ENCODE data around the gene RABGAP1. TPM values are rescaled to one million over a fixed set of nuclear protein-coding genes. Genes with fewer than 3 reads are reported as not detected.

RABGAP1 gene
- total and polyA plus RNA-seq, 9 donors, result 27.1 to 64.8 (median 59.0) TPM

DNA sequence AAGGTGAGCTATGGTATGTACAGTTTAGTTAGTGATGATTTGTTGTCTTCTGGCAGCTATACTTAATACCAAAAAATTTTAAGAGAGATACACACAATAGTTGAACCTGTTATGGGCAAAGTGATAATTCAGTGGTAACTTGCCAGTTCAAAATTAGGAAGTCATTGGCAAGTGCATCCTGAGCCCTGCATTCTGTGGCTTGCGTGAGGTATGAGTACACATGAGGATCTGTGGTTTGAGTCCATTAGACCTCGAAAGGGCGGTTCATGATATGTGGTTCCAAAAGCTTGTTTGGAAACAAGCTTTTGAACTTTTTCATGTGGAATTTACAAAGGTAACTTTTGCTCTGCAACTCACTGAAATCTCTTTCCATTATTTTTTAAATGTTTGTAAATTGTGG is 139.6 kb downstream of the RABGAP1 start:
- Histone ChIP-seq H3K36me3 (no peaks in the 10 kb centered on the region), H3K27me3 (no peaks in the 10 kb centered on the region), H3K27ac (no peak overlapping the region), H3K4me3 (no peak overlapping the region), H3K4me1 (ENCODE audit: insufficient read depth) (no peaks in the 10 kb centered on the region), H3K9me3 (no peaks in the 10 kb centered on the region)
- DNase-seq, result no peak
- intact Hi-C loops (cut with DNase I), result loop anchor here in 2 of 4 donors (5.0 to 10.0 kb wide), 2 partner anchors 267 to 274 kb away; partner anchors contain the start of gene CRB2 (in 1 of the 2)
- WGBS, 3 donors, result 92 to 95% (median 93%) methylated on average over 3 of the region's 3 CpGs
- TF ChIP-seq, protein P1, sequence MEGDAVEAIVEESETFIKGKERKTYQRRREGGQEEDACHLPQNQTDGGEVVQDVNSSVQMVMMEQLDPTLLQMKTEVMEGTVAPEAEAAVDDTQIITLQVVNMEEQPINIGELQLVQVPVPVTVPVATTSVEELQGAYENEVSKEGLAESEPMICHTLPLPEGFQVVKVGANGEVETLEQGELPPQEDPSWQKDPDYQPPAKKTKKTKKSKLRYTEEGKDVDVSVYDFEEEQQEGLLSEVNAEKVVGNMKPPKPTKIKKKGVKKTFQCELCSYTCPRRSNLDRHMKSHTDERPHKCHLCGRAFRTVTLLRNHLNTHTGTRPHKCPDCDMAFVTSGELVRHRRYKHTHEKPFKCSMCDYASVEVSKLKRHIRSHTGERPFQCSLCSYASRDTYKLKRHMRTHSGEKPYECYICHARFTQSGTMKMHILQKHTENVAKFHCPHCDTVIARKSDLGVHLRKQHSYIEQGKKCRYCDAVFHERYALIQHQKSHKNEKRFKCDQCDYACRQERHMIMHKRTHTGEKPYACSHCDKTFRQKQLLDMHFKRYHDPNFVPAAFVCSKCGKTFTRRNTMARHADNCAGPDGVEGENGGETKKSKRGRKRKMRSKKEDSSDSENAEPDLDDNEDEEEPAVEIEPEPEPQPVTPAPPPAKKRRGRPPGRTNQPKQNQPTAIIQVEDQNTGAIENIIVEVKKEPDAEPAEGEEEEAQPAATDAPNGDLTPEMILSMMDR (IDR thresholded peaks at IDR 0.05), result no peak
- TF ChIP-seq POLR2A (IDR thresholded peaks at IDR 0.05) (no peak), EP300 (IDR thresholded peaks at IDR 0.05) (no peak)

DNA sequence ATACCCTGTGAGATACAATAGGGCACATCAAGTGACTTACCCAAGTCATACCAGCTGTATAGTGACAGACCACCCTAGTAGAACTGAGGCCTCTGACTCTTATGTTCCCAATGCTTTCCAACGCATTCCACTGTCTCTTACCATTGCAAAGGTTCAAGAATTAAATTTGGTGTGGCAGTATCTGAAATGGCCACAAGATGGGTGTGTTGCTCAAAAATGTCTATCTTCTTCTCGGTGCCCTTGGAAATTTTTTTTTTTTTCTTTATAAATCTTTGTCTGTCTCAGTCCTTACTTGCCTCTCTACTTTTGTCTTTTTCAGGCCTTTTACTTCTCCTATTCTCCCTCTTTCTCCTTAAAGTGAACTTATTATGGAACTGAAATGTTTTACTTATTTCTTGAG is 141.0 kb downstream of the RABGAP1 start:
- Histone ChIP-seq H3K36me3 (no peaks in the 10 kb centered on the region), H3K4me1 (ENCODE audit: insufficient read depth) (no peaks in the 10 kb centered on the region), H3K4me3 (no peak overlapping the region), H3K27ac (no peak overlapping the region), H3K27me3 (no peaks in the 10 kb centered on the region), H3K9me3 (no peaks in the 10 kb centered on the region)
- intact Hi-C loops (cut with DNase I), result loop anchor here in 2 of 4 donors (5.0 to 10.0 kb wide), 2 partner anchors 265 to 273 kb away; partner anchors contain the start of gene CRB2 (in 1 of the 2)
- 12 to 21% (median 12%) methylated on average over 2 of the region's 2 CpGs for WGBS, 3 donors
- TF ChIP-seq EP300 (IDR thresholded peaks at IDR 0.05), result no peak
- TF ChIP-seq, protein P1 (IDR thresholded peaks at IDR 0.05), result peak in 1 of 3 donors; percentile 25
- no peak for TF ChIP-seq POLR2A (IDR thresholded peaks at IDR 0.05)
- no peak for DNase-seq

DNA sequence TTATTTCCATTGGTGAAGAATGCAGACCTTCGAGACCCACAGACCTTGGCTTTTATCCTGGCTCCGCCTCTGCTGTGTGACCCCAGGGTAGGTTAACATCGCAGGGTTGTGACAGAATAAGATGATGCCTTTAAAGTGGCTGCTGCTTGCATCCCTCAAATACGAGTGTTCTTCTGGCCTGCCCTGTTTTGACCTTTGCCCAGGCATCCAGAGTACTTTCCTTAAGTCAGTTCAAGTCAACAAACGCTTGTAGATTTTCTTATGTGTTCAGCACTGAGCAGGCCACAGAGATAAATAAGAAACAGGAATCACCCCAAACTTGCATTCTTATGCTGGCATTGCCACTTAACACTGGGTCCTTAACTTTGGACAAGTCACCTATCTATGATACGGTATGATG is 142.9 kb downstream of the RABGAP1 start:
- H3K36me3 ChIP-seq, result no peaks in the 10 kb centered on the region
- no peaks in the 10 kb centered on the region for H3K27me3 ChIP-seq
- no peak overlapping the region for H3K4me3 ChIP-seq
- TF ChIP-seq POLR2A (IDR thresholded peaks at IDR 0.05) (no peak), EP300 (IDR thresholded peaks at IDR 0.05) (no peak)
- TF ChIP-seq, protein P1 (IDR thresholded peaks at IDR 0.05), result no peak
- DNase-seq, result no peak
- no peaks in the 10 kb centered on the region for H3K9me3 ChIP-seq
- no peak overlapping the region for H3K27ac ChIP-seq
- H3K4me1 ChIP-seq (ENCODE audit: insufficient read depth), result no peaks in the 10 kb centered on the region
- 63 to 73% (median 71%) methylated on average over 6 of the region's 6 CpGs for WGBS, 3 donors
- intact Hi-C loops (cut with DNase I), result loop anchor here in 2 of 4 donors (5.0 to 10.0 kb wide), 2 partner anchors 264 to 271 kb away; partner anchors contain the start of gene CRB2 (in 1 of the 2)

DNA sequence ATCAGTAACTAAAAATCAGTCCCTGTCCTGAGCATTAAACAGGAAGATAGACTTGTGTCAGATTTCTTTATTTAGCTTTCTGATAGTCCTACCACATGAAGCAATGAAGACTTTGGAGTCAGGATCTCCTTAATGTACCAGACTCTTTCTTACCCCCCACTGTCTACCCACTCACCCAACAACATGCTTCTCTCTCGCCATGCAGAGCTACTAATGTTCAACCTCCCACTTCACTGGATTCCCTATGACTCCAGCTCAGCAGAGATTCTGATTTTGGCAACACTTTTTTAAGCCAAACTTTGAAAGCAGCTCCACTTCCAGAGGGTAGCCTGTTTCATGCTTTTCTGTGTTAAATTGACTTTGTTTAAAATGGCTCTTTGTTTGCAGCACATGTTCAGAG is 143.4 kb downstream of the RABGAP1 start:
- intact Hi-C loops (cut with DNase I), result loop anchor here in 2 of 4 donors (5.0 to 10.0 kb wide), 2 partner anchors 263 to 271 kb away; partner anchors contain the start of gene CRB2 (in 1 of the 2)
- Histone ChIP-seq H3K4me3 (no peak overlapping the region), H3K27me3 (no peaks in the 10 kb centered on the region), H3K4me1 (ENCODE audit: insufficient read depth) (no peaks in the 10 kb centered on the region), H3K27ac (no peak overlapping the region), H3K9me3 (no peaks in the 10 kb centered on the region), H3K36me3 (no peaks in the 10 kb centered on the region)
- 97 to 98% (median 97%) methylated on average over 1 of the region's 1 CpG for WGBS, 3 donors
- no peak for DNase-seq
- TF ChIP-seq POLR2A (IDR thresholded peaks at IDR 0.05) (no peak), EP300 (IDR thresholded peaks at IDR 0.05) (no peak)
- TF ChIP-seq, protein P1 (IDR thresholded peaks at IDR 0.05), result no peak
